H9 (cell line): Measurements from ENCODE around the gene WRAP73. TPM values are rescaled to one million over a fixed set of nuclear protein-coding genes. Genes with fewer than 3 reads are reported as not detected.

Experiments used
- DNase-seq: peaks from one replicate; pipeline ENCODE4 v3.0.0-alpha.2; 2017
- H2AFZ ChIP-seq: one replicate; pipeline ENCODE4 v1.6.1; 2013; ENCODE audit warnings: mild to moderate bottlenecking, low read length, control low read depth, moderate library complexity
- H2AK5ac ChIP-seq: 2 replicates; pipeline ENCODE4 v1.6.1; 2013; ENCODE audit warnings: low read length, control low read depth, mixed read lengths; ENCODE audit not compliant: insufficient read length
- H2BK120ac ChIP-seq: one replicate; pipeline ENCODE4 v1.6.1; 2013; ENCODE audit warnings: low read depth, mild to moderate bottlenecking, low read length, control low read depth, inconsistent platforms; ENCODE audit not compliant: poor library complexity, severe bottlenecking
- H2BK12ac ChIP-seq: 2 replicates; pipeline ENCODE4 v1.6.1; 2013; ENCODE audit warnings: low read length, control low read depth, mixed read lengths, low read depth; ENCODE audit not compliant: insufficient read length
- H2BK15ac ChIP-seq: 2 replicates; pipeline ENCODE4 v1.6.1; 2013; ENCODE audit warnings: low read depth, low read length, control low read depth
- H2BK20ac ChIP-seq: one replicate; pipeline ENCODE4 v1.6.1; 2013; ENCODE audit warnings: low read depth, mild to moderate bottlenecking, low read length, control low read depth, inconsistent platforms; ENCODE audit not compliant: poor library complexity, severe bottlenecking
- H2BK5ac ChIP-seq: 2 replicates; pipeline ENCODE4 v1.6.1; 2013; ENCODE audit warnings: low read length, control low read depth, mixed read lengths; ENCODE audit not compliant: insufficient read length
- H3K14ac ChIP-seq: 2 replicates; pipeline ENCODE4 v1.6.1; 2013; ENCODE audit warnings: low read length, control low read depth; ENCODE audit not compliant: insufficient read depth
- H3K18ac ChIP-seq: 2 replicates; pipeline ENCODE4 v1.6.1; 2013; ENCODE audit warnings: low read depth, mild to moderate bottlenecking, mixed read lengths, low read length, control low read depth; ENCODE audit not compliant: insufficient read length
- H3K23ac ChIP-seq: 2 replicates; pipeline ENCODE4 v1.6.1; 2013; ENCODE audit warnings: low read length, control low read depth, mixed read lengths, low read depth; ENCODE audit not compliant: insufficient read length
- H3K23me2 ChIP-seq: 2 replicates; pipeline ENCODE4 v1.6.1; 2013; ENCODE audit warnings: low read depth, mild to moderate bottlenecking, mixed read lengths, low read length, control low read depth; ENCODE audit not compliant: insufficient read length, poor library complexity, severe bottlenecking
- H3K27ac ChIP-seq: 2 replicates; pipeline ENCODE4 v1.5.1; 2013; ENCODE audit warnings: low read length, control low read depth, mixed read lengths, low read depth; ENCODE audit not compliant: insufficient read length
- H3K27me3 ChIP-seq: 2 replicates; pipeline ENCODE4 v1.6.1; 2013; ENCODE audit warnings: low read length, control low read depth, inconsistent platforms; ENCODE audit not compliant: insufficient read depth
- H3K4ac ChIP-seq: 2 replicates; pipeline ENCODE4 v1.6.1; 2013; ENCODE audit warnings: low read depth, mild to moderate bottlenecking, control low read depth, inconsistent platforms, low read length, moderate library complexity
- H3K4me1 ChIP-seq: 2 replicates; pipeline ENCODE4 v1.6.1; 2013; ENCODE audit warnings: low read length, control low read depth, inconsistent platforms; ENCODE audit not compliant: insufficient read depth
- H3K4me2 ChIP-seq: 2 replicates; pipeline ENCODE4 v1.6.1; 2013; ENCODE audit warnings: low read length, control low read depth, mixed read lengths; ENCODE audit not compliant: insufficient read length, insufficient read depth
- H3K56ac ChIP-seq: 2 replicates; pipeline ENCODE4 v1.6.1; 2013; ENCODE audit warnings: low read depth, mild to moderate bottlenecking, mixed read lengths, low read length, control low read depth; ENCODE audit not compliant: insufficient read length
- H3K79me1 ChIP-seq: 2 replicates; pipeline ENCODE4 v1.6.1; 2013; ENCODE audit warnings: low read depth, mild to moderate bottlenecking, moderate library complexity, low read length, control low read depth, inconsistent platforms; ENCODE audit not compliant: insufficient read depth, poor library complexity, severe bottlenecking
- H3K79me2 ChIP-seq: 2 replicates; pipeline ENCODE4 v1.6.1; 2013; ENCODE audit warnings: low read length, control low read depth, inconsistent platforms; ENCODE audit not compliant: insufficient read depth
- H3K9ac ChIP-seq: 2 replicates; pipeline ENCODE4 v1.6.1; 2013; ENCODE audit warnings: low read length, control low read depth, mixed read lengths; ENCODE audit not compliant: insufficient read length; ENCODE audit errors: extremely low read depth
- H3K9me3 ChIP-seq: one replicate; pipeline ENCODE4 v1.6.1; 2013; ENCODE audit warnings: low read depth, low read length, inconsistent platforms; ENCODE audit not compliant: control insufficient read depth
- H3T11ph ChIP-seq: one replicate; pipeline ENCODE4 v1.6.1; 2013; ENCODE audit warnings: mild to moderate bottlenecking, low read length, control low read depth, inconsistent platforms
- H4K20me1 ChIP-seq: one replicate; pipeline ENCODE4 v1.6.1; 2013; ENCODE audit not compliant: control insufficient read depth, insufficient read length, insufficient read depth
- H4K5ac ChIP-seq: 2 replicates; pipeline ENCODE4 v1.6.1; 2013; ENCODE audit warnings: low read depth, mild to moderate bottlenecking, mixed read lengths, low read length, control low read depth; ENCODE audit not compliant: insufficient read length
- H4K8ac ChIP-seq: replicated peaks from 2 replicates; pipeline ENCODE4 v1.6.1; 2013; ENCODE audit warnings: low read length, control low read depth, mixed read lengths, low read depth; ENCODE audit not compliant: insufficient read length
- H4K91ac ChIP-seq: 2 replicates; pipeline ENCODE4 v1.6.1; 2013; ENCODE audit warnings: low read depth, mild to moderate bottlenecking, moderate library complexity, mixed read lengths, low read length, control low read depth; ENCODE audit not compliant: insufficient read length
- H3K27ac Mint-ChIP-seq, 3 experiments: 2 replicates in 2 of 3; 3 replicates in 1 of 3; pipeline ENCODE4 v1.8.0; 2020 to 2021; ENCODE audit warnings: mixed read lengths in 3 of 3, mild to moderate bottlenecking in 1 of 3, moderate library complexity in 1 of 3
- H3K27me3 Mint-ChIP-seq: 2 replicates; pipeline ENCODE4 v1.8.0; 2021; ENCODE audit warnings: low read depth, mild to moderate bottlenecking, moderate library complexity, mixed read lengths
- H3K36me3 Mint-ChIP-seq, 3 experiments: 2 replicates in 2 of 3; 3 replicates in 1 of 3; pipeline ENCODE4 v1.8.0; 2020 to 2021; ENCODE audit warnings: low read depth in 3 of 3, mixed read lengths in 3 of 3; ENCODE audit not compliant: insufficient read depth in 1 of 3
- H3K4me1 Mint-ChIP-seq, 2 experiments: 2 replicates each; pipeline ENCODE4 v1.8.0; 2020; ENCODE audit warnings: mixed read lengths in 2 of 2
- H3K4me3 Mint-ChIP-seq, 2 experiments: 2 replicates in 1 of 2; 3 replicates in 1 of 2; pipeline ENCODE4 v1.8.0; 2020 to 2021; ENCODE audit warnings: mild to moderate bottlenecking in 2 of 2, mixed read lengths in 2 of 2, moderate library complexity in 1 of 2
- H3K9me3 Mint-ChIP-seq, 2 experiments: 2 replicates in 1 of 2; 3 replicates in 1 of 2; pipeline ENCODE4 v1.8.0; 2020; ENCODE audit warnings: mild to moderate bottlenecking in 2 of 2, mixed read lengths in 2 of 2, moderate library complexity in 1 of 2
- WGBS: extraction: QIAGEN DNeasy Blood & Tissue Kit; methylation state at CpG from one replicate; pipeline ENCODE4 v1.1.7; 2013; ENCODE audit warnings: missing lambda C conversion rate, low lambda C conversion rate, mixed read lengths; ENCODE audit not compliant: insufficient read length; ENCODE audit errors: extremely low coverage; 5-methylcytosine and 5-hydroxymethylcytosine counted together
- total RNA-seq: library from RNA; stranded (reverse); gene quantifications from 2 replicates; pipeline ENCODE4 v1.2.1, GENCODE V29; 2021
- TF ChIP-seq, protein P1 (sequence below): fragments of 200-600 bp; sonication (generic); conservative IDR thresholded peaks from 3 replicates; pipeline ENCODE4 v1.8.0; 2021; ENCODE audit warnings: antibody characterized with exemption, mild to moderate bottlenecking

Gene WRAP73
- total RNA-seq, 1 experiment from 2014 or later = 28.4 TPM

DNA sequence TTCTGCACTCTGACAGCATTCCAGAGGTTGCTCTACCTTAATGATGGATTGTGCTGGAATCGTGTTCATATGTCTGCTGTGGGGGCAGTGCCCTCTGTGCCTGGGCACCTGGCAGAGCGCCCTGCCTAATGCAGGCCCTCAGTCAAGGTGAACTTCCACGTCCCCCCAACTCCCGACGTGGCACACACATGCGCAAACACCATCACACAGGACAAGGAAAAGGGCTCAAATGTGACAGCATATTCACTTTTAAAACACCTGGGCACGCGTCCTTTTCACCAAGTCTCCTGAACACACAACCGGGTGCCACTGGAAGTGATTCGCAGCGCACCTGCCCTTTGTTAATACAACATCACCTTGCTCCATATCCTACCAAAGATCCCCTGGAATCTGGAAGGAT lies 13.4 kb downstream of the WRAP73 start:
- no peak overlapping the region for H2BK120ac ChIP-seq
- no peak overlapping the region for H4K91ac ChIP-seq
- H2AK5ac ChIP-seq = no peak overlapping the region
- no peak overlapping the region for H3K9ac ChIP-seq
- no peak overlapping the region for H3K27ac ChIP-seq
- no peaks in the 10 kb centered on the region for H3K4me1 ChIP-seq
- H3K4ac ChIP-seq = no peak overlapping the region
- no peak overlapping the region for H3K14ac ChIP-seq
- no peak overlapping the region for H2BK5ac ChIP-seq
- peaks cover 6 to 53% (median 53%) of the 10 kb centered on the region in 3 experiments; a peak in 6 of 7 replicates for H3K36me3 Mint-ChIP-seq
- no peaks in the 10 kb centered on the region for H3K23me2 ChIP-seq
- H3K4me2 ChIP-seq = no peak overlapping the region
- no peaks in the 10 kb centered on the region for H3K9me3 Mint-ChIP-seq
- no peak for DNase-seq
- no peak overlapping the region for H3K23ac ChIP-seq
- H4K5ac ChIP-seq = no peak overlapping the region
- peak overlapping the region in 1 of 3 experiments; percentile 90; a peak in 2 of 7 replicates for H3K27ac Mint-ChIP-seq
- no peaks in the 10 kb centered on the region for H4K20me1 ChIP-seq
- no peak overlapping the region for H3K56ac ChIP-seq
- TF ChIP-seq, protein P1, sequence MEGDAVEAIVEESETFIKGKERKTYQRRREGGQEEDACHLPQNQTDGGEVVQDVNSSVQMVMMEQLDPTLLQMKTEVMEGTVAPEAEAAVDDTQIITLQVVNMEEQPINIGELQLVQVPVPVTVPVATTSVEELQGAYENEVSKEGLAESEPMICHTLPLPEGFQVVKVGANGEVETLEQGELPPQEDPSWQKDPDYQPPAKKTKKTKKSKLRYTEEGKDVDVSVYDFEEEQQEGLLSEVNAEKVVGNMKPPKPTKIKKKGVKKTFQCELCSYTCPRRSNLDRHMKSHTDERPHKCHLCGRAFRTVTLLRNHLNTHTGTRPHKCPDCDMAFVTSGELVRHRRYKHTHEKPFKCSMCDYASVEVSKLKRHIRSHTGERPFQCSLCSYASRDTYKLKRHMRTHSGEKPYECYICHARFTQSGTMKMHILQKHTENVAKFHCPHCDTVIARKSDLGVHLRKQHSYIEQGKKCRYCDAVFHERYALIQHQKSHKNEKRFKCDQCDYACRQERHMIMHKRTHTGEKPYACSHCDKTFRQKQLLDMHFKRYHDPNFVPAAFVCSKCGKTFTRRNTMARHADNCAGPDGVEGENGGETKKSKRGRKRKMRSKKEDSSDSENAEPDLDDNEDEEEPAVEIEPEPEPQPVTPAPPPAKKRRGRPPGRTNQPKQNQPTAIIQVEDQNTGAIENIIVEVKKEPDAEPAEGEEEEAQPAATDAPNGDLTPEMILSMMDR = no peak
- no peak overlapping the region for H4K8ac ChIP-seq
- H3K4me3 Mint-ChIP-seq = no peak overlapping the region
- no peak overlapping the region for H2BK15ac ChIP-seq
- H3K27me3 ChIP-seq = no peaks in the 10 kb centered on the region
- H2BK12ac ChIP-seq = no peak overlapping the region
- peaks cover 4 to 14% of the 10 kb centered on the region in 2 experiments for H3K4me1 Mint-ChIP-seq
- no CpG with 5 or more reads among the region's 11 CpGs for WGBS
- H2AFZ ChIP-seq = no peak overlapping the region
- no peak overlapping the region for H3K18ac ChIP-seq
- H2BK20ac ChIP-seq = no peak overlapping the region
- no peaks in the 10 kb centered on the region for H3K9me3 ChIP-seq
- H3T11ph ChIP-seq = no peak overlapping the region
- H3K27me3 Mint-ChIP-seq = no peaks in the 10 kb centered on the region
- H3K79me1 ChIP-seq = no peaks in the 10 kb centered on the region
- H3K79me2 ChIP-seq = no peaks in the 10 kb centered on the region
